Brain microvascular endothelial cell (primary cell): ENCODE results near the gene RANBP1.

Source experiments
- DNase-seq: peaks from one replicate; pipeline ENCODE4 v3.0.0-alpha.2; 2020
- H3K27ac ChIP-seq: fragments of 250-450 bp; sonication (Bioruptor Pico); 2 replicates; pipeline ENCODE4 v1.5.1; 2020; ENCODE audit warnings: mild to moderate bottlenecking, moderate library complexity
- H3K27me3 ChIP-seq: fragments of 250-450 bp; sonication (Bioruptor Pico); replicated peaks from 2 replicates; pipeline ENCODE4 v1.5.1; 2020; ENCODE audit warnings: mild to moderate bottlenecking
- H3K36me3 ChIP-seq: fragments of 250-450 bp; sonication (Bioruptor Pico); replicated peaks from 2 replicates; pipeline ENCODE4 v1.5.1; 2020; ENCODE audit warnings: mild to moderate bottlenecking
- H3K4me3 ChIP-seq: 2 replicates; pipeline ENCODE4 v1.5.1; 2011; ENCODE audit warnings: low read depth, mild to moderate bottlenecking, control low read depth, low read length, moderate library complexity
- in situ Hi-C: cut with HindIII; loops from 2 replicates; pipeline ENCODE4 v1.10.0; 2017; ENCODE audit warnings: low sequenced_read_pairs, low pct_ligation_motif_present
- TF ChIP-seq, protein P1 (sequence below): IDR thresholded peaks from 2 replicates; pipeline ENCODE4 v1.5.1; 2011; ENCODE audit warnings: low read depth, mild to moderate bottlenecking, moderate library complexity, low read length, control low read depth, inconsistent platforms; ENCODE audit errors: missing control alignments

The RANBP1 gene

DNA sequence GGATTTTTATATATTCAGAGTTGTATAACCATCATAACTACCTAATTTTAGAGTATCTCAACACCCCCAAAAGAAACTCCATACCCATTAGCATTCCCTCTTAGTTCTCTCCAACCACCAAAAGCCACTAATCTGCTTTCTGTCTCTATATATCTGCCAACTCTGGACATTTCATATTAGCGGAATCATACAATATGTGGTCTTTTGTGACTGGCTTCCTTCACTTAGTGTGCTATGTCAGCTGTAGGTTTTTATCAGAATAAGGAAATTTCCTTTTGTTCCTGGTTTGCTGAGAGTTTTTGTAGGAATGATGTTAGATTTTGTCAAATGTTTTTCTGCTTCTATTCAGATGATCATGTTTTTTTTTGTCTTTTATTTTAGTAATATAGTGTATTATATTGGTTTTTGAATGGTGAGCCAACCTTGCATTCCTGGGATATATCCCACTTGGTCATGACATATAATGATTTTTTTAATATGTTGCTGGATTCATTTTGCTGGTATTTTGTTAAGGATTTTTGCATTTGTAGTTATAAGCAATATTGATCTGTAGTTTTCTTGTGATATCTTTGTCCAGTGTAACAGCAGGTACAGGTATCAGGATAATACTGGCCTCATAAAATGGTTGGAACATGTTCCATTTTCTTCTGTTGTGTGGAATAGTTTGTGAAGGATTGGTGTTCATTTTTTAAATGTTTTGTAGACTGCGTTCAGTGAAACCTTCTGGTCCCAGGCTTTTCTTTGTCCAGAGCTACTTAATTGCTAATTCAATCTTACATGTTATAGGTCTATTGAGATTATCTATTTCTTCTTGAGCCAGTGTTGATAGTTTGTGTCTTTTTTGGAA lies 19.1 kb upstream of the RANBP1 start:
- H3K36me3 ChIP-seq, result peaks cover 91% of the 10 kb centered on the region
- no peak for DNase-seq
- TF ChIP-seq, protein P1, sequence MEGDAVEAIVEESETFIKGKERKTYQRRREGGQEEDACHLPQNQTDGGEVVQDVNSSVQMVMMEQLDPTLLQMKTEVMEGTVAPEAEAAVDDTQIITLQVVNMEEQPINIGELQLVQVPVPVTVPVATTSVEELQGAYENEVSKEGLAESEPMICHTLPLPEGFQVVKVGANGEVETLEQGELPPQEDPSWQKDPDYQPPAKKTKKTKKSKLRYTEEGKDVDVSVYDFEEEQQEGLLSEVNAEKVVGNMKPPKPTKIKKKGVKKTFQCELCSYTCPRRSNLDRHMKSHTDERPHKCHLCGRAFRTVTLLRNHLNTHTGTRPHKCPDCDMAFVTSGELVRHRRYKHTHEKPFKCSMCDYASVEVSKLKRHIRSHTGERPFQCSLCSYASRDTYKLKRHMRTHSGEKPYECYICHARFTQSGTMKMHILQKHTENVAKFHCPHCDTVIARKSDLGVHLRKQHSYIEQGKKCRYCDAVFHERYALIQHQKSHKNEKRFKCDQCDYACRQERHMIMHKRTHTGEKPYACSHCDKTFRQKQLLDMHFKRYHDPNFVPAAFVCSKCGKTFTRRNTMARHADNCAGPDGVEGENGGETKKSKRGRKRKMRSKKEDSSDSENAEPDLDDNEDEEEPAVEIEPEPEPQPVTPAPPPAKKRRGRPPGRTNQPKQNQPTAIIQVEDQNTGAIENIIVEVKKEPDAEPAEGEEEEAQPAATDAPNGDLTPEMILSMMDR, result no peak
- no peaks in the 10 kb centered on the region for H3K27me3 ChIP-seq
- no peak overlapping the region for H3K27ac ChIP-seq
- H3K4me3 ChIP-seq, result no peak overlapping the region
- in situ Hi-C loops, result no loop called here

DNA sequence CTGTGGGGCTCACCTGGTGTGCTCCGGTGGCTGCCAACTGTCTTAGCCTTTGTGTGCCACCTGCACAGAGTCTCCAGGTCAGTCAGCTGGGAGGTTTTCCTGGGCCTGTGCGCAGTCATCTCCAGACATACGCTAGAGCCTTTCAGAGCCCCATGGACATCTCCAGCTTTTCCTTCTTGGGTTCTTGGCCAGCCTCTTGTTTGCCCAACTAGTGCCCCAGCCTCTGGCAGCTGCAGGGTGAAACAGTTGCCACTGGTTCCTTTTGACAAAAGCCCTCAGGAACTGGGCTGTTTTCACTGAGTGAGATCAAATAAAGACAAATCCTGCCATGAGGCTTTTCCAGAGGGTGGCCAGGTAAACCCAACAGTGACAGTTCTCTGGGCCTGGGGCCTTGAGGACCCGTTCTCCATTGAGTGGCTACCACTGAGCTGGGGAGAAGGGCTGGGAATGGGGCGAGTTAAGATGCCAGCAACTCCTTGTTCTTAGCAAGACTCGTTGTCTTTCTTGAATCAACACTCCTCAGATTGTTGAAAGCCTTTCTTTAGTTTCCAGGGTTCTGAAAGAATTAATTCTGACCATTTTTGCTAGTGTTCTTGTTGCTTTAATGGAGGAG lies 16.7 kb upstream of the RANBP1 start:
- Histone ChIP-seq H3K27ac (no peak overlapping the region), H3K36me3 (peaks cover 79% of the 10 kb centered on the region), H3K4me3 (no peak overlapping the region), H3K27me3 (no peaks in the 10 kb centered on the region)
- no peak for DNase-seq
- TF ChIP-seq, protein P1, result no peak
- in situ Hi-C loops, result no loop called here

DNA sequence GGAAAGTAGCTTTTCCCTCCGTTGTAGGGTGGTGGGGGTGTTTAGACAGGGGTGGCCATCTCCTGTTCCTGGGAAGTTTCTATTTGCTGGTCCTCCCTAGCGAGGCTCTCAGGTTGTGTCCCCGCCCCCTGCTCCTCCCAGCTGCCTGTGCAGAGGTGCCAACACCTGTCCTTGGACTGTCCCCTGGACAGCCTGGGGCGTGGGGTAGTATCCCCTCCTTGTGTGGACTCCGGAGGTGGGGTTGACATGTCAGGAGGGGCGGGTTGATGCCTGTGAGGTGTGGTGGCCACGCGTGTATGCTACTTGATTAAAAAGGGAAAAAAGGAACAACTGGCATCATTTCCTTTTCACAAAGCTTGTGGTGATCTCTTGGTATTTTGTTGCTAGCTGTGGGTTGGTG lies 14.3 kb upstream of the RANBP1 start:
- Histone ChIP-seq H3K27me3 (no peaks in the 10 kb centered on the region), H3K27ac (no peak overlapping the region), H3K4me3 (no peak overlapping the region), H3K36me3 (peaks cover 79% of the 10 kb centered on the region)
- DNase-seq, result no peak
- TF ChIP-seq, protein P1, result no peak
- in situ Hi-C loops, result no loop called here

DNA sequence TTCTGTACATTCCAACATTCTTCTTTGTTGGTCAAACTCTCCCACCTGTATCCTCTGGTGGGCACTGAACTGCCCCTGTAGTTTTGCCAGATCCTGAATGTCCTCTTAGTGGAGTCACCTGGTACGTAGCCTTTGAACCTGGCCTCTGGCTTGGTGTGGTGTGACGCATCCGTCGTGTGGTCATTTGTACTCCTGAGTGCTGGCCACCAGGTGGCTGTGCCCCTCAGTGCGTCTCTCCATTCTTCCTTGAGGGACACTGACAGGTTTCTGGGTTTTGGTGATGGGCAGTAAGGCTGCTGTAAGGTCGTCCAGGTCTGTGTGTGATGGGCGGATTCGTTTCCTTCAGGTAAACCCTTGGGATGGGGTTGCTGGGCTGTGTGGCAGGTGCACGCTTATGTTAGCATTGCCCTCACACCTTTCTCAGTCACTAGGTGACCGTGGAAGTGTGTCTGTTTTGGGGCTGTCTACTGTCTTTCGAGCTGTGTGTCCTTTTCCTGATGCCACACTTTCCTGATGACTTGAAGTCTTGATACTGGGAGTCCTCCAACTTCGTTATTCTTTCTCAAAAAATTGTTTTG lies 13.6 kb upstream of the RANBP1 start:
- TF ChIP-seq, protein P1, result peak; percentile 12
- H3K36me3 ChIP-seq, result peaks cover 80% of the 10 kb centered on the region
- no peak for DNase-seq
- no peak overlapping the region for H3K27ac ChIP-seq
- H3K4me3 ChIP-seq, result no peak overlapping the region
- in situ Hi-C loops, result no loop called here
- H3K27me3 ChIP-seq, result no peaks in the 10 kb centered on the region

DNA sequence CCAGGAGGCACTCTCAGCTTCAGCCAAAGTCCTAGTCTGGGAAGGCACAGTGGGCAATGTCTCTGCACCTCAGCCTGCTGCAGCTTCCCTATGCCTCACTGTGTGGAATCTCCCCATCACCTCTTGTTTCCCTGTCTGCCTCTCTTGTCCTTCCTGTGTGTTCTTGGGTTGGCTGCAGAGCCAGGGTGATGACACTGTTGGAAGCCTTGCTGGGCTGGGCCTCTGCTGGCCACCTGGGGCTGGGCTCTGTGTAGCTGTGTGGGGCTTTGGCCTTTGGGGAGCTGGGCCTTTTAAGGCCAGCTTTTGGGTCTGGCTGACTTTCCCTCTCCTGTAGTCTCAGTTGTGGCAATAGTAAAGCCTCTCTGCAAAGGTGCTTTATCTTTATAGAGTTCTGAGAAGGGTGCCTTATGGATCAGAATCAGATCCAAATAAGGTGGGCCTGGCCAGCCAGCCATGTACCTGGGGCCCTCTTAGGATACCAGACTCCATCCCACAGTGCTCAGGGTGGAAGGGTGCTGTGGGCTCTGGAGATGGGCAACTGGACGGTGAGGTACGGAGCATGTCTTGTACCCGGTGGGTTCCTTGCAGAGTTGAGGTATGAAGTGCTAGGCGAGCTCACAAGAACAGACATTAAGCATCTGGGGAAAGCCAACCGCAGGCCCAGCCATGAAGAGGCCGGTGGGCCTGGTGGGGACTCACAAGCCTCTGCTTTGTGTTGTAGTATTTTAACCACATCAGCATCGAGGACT lies 10.3 kb upstream of the RANBP1 start:
- in situ Hi-C loops, result no loop called here
- no peak overlapping the region for H3K27ac ChIP-seq

More for the DNA sequence above, 10.3 kb upstream of the RANBP1 start:
- DNase-seq, result no peak
- H3K36me3 ChIP-seq, result peaks cover 81% of the 10 kb centered on the region
- H3K27me3 ChIP-seq, result no peaks in the 10 kb centered on the region
- no peak overlapping the region for H3K4me3 ChIP-seq
- TF ChIP-seq, protein P1, result no peak
